NCI-H1417 treated with DMSO at 0.1 percent for 48 hours (cell line): ENCODE measurements around the gene PANK4.
"Not testable (repeated sequence)": the region's sequence is repeated elsewhere in the genome, so short reads cannot be mapped to it uniquely, and the experiment has no call there.

Experiments
- DNase-seq: peaks from one replicate; lab custom pipeline; 2025; lab: John Stamatoyannopoulos, UW

Gene PANK4

DNA sequence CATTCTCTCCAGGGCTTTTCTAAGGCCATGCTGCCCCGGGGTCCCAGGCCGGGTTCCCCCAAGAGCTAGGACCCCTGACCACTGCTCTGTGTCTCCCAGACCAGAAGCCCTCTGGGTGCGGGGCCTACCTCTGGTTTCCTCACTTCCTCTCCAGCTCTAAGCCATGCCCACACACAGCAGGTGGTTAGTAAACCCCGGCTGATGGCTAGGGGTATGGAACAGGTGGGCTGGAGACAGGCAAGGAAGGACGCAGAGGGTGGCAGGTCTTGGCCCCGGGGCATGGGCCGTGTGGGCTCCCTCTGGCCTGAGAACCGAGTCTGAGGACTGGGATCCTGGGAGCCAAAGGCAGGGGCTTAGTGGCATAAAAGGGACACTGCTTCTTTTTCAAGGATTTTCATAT is 66.2 kb downstream of the PANK4 start:
- DNase-seq = no peak

DNA sequence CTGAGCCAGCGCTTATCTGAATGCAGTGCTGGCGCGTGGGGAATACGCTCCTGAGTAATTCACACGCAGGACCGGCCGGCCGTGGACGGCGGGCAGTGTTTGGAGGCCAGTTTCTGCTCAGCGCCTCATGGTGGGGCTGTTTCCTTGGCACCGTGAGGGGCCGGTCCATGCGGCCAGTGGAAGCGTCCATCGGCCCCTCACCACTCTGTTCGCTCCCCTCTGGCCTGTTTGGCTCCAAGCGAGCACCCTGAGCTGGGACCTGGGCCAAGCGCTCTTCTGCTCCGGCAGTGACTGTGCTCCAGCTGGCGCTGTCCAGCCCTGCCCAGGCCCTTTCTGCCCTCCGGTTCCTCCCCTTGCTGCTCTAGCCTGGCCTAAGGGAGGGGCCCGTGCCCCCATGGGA is 66.6 kb downstream of the PANK4 start:
- DNase-seq = no peak

DNA sequence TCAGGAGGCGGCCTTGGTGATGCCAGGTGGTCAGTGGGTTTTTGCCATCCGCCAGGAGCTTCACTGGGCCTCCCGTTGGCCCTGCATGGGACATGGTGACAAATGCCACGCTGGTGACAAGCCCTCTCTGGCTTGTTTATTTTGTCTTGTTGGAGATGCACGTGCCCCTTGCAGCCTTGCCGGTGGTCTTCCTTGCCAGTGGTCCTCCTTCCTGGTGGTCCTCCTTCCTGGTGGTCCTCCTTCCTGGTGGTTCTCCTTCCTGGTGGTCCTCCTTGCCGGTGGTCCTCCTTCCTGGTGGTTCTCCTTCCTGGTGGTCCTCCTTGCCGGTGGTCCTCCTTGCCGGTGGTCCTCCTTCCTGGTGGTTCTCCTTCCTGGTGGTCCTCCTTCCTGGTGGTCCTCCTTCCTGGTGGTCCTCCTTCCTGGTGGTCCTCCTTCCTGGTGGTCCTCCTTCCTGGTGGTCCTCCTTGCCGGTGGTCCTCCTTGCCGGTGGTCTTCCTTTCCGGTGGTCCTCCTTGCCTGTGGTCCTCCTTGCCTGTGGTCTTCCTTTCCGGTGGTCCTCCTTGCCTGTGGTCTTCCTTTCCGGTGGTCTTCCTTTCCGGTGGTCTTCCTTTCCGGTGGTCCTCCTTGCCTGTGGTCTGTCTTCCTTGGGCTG is 67.2 kb downstream of the PANK4 start:
- DNase-seq = not testable (repeated sequence)

DNA sequence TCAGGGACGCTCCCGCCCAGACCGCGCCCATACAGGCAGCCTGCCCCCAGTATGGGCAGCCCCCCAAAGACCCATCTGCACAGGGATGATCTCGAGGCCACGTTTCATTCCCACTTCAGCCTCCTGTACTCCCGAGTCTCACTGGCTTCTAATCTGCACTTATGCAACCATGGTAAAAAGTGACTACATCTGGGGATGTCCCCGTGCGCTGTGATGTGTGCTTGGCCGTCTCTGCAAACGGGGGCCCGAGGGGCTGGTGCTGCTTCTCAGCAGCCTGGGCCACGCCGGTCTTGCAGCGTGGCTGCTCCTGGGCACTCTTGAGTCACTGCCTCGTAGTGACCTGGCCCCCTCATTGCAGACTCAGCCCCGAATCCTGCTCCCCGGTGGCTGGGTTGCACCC is 67.7 kb downstream of the PANK4 start:
- DNase-seq = no peak
